Body of pancreas (tissue), 4 donors: ENCODE data around the gene TNP2. TPM values are rescaled to one million over a fixed set of nuclear protein-coding genes. Genes with fewer than 3 reads are reported as not detected.

Experiments used
- ATAC-seq: fragments of 150-250 bp; one replicate; pipeline ENCODE4 v1.9.1; 2016
- DNase-seq, 4 donors: peaks; one replicate each; pipeline ENCODE4 v3.0.0-alpha.2; 2019
- H3K27ac ChIP-seq, 4 donors: fragments of 200-600 bp; sonication (generic); 1 replicate in 3 of 4; 2 replicates in 1 of 4; pipeline versions ENCODE4 v1.5.1 to v1.6.1; 2016 to 2019; ENCODE audit warnings: mild to moderate bottlenecking in 1 of 4, mixed read lengths in 1 of 4, moderate library complexity in 1 of 4
- H3K27me3 ChIP-seq, 2 donors: fragments of 200-600 bp; sonication (generic); one replicate each; pipeline ENCODE4 v1.6.0; 2016; ENCODE audit warnings: mild to moderate bottlenecking in 1 of 2
- H3K36me3 ChIP-seq, 2 donors: fragments of 200-600 bp; sonication (generic); replicated peaks in 1 of 2; 2 replicates each; pipeline ENCODE4 v1.5.1; 2016; ENCODE audit warnings: low read depth in 2 of 2; ENCODE audit not compliant: insufficient read depth in 1 of 2
- H3K4me1 ChIP-seq: fragments of 200-600 bp; sonication (generic); one replicate; pipeline ENCODE4 v1.6.0; 2016
- H3K4me3 ChIP-seq, 2 donors: fragments of 200-600 bp; sonication (generic); 1 replicate in 1 of 2; 2 replicates in 1 of 2; pipeline ENCODE4 v1.5.1; 2016 to 2019
- H3K9me3 ChIP-seq, 3 donors: fragments of 200-600 bp; sonication (generic); 1 replicate in 2 of 3; 2 replicates in 1 of 3; pipeline ENCODE4 v1.5.1; 2016
- CTCF ChIP-seq, 7 experiments: fragments of 450-650 bp in 4 of 7; fragments of 200-600 bp in 3 of 7; sonication (generic) in 3 of 7; IDR thresholded peaks; one replicate each; pipeline ENCODE4 v1.5.1; 2016 to 2019; ENCODE audit warnings: antibody characterized with exemption in 7 of 7
- POLR2A ChIP-seq, 3 donors: fragments of 450-650 bp; IDR thresholded peaks; one replicate each; pipeline ENCODE4 v1.6.1; 2016; ENCODE audit warnings: antibody characterized with exemption in 3 of 3, mild to moderate bottlenecking in 2 of 3
- WGBS, 2 donors: methylation state at CpG; one replicate each; pipeline ENCODE4 v1.1.5; 2017; 5-methylcytosine and 5-hydroxymethylcytosine counted together
- intact Hi-C: fragments of 100-400 bp; cut with DNase I; formaldehyde crosslinking; loops from one replicate; pipeline ENCODE4 v1.15.1; 2023
- total RNA-seq, 2 donors: library from RNA; depleted of rRNA; stranded (reverse); fragments of >200 nt; gene quantifications; one replicate each; pipeline ENCODE4 v1.1.0, GENCODE V29; 2016

TNP2 gene
- total RNA-seq, 2 donors from 2014 or later: not detected

- WGBS, 2 donors: 10 to 13% methylated on average over 12 to 19 of the region's 19 CpGs
- Histone ChIP-seq H3K27ac (peak overlapping the region; percentile 45 to 78 (median 68)), H3K9me3 (no peaks in the 10 kb centered on the region), H3K4me1 (peaks cover 22% of the 10 kb centered on the region), H3K27me3 (no peaks in the 10 kb centered on the region), H3K36me3 (no peaks in the 10 kb centered on the region), H3K4me3 (no peak overlapping the region)
- intact Hi-C loops: no loop called here
- ATAC-seq (peak; percentile 88), DNase-seq (peak; percentile 71 to 90 (median 88))
- TF ChIP-seq POLR2A (IDR thresholded peaks at IDR 0.05) (peak in 2 of 3 donors; percentile 22 to 40), CTCF (IDR thresholded peaks at IDR 0.05) (peak in 3 of 7 experiments; percentile 33 to 44 (median 40))
These were observed 28.5 kb upstream of the TNP2 start for GRCh38 chr16:11297492-11298142.

- peak overlapping the region; percentile 45 to 78 (median 68) for H3K27ac ChIP-seq
- TF ChIP-seq POLR2A (IDR thresholded peaks at IDR 0.05) (no peak), CTCF (IDR thresholded peaks at IDR 0.05) (no peak)
- peaks cover 22% of the 10 kb centered on the region for H3K4me1 ChIP-seq
- H3K9me3 ChIP-seq: no peaks in the 10 kb centered on the region
- 13 to 29% methylated on average over 6 to 10 of the region's 10 CpGs for WGBS, 2 donors
- intact Hi-C loops: no loop called here
- H3K27me3 ChIP-seq: no peaks in the 10 kb centered on the region
- H3K36me3 ChIP-seq: no peaks in the 10 kb centered on the region
- ATAC-seq (peak; percentile 56), DNase-seq (peak; percentile 22 to 67 (median 49))
- H3K4me3 ChIP-seq: no peak overlapping the region
These were observed 27.8 kb upstream of the TNP2 start for GRCh38 chr16:11296706-11297491.

- TF ChIP-seq CTCF (IDR thresholded peaks at IDR 0.05) (no peak), POLR2A (IDR thresholded peaks at IDR 0.05) (no peak)
- no peaks in the 10 kb centered on the region for H3K9me3 ChIP-seq
- no peak for ATAC-seq
- H3K4me1 ChIP-seq: peaks cover 22% of the 10 kb centered on the region
- no peaks in the 10 kb centered on the region for H3K36me3 ChIP-seq
- no peak for DNase-seq
- H3K27me3 ChIP-seq: no peaks in the 10 kb centered on the region
- H3K27ac ChIP-seq: peak overlapping the region in 2 of 4 donors; percentile 74 to 78
- H3K4me3 ChIP-seq: no peak overlapping the region
- intact Hi-C loops: no loop called here
- 75 to 77% methylated on average over 3 of the region's 3 CpGs for WGBS, 2 donors
These were observed 27.2 kb upstream of the TNP2 start for GRCh38 chr16:11296351-11296705.

- intact Hi-C loops: no loop called here
- no peaks in the 10 kb centered on the region for H3K27me3 ChIP-seq
- no peaks in the 10 kb centered on the region for H3K36me3 ChIP-seq
- ATAC-seq: no peak
- no peak overlapping the region for H3K4me3 ChIP-seq
- peaks cover 22% of the 10 kb centered on the region for H3K4me1 ChIP-seq
- 91 to 93% methylated on average over 4 of the region's 4 CpGs for WGBS, 2 donors
- H3K9me3 ChIP-seq: no peaks in the 10 kb centered on the region
- TF ChIP-seq POLR2A (IDR thresholded peaks at IDR 0.05) (no peak), CTCF (IDR thresholded peaks at IDR 0.05) (no peak)
- no peak for DNase-seq
- H3K27ac ChIP-seq: peak overlapping the region in 1 of 4 donors; percentile 74
These were observed 26.5 kb upstream of the TNP2 start for GRCh38 chr16:11295672-11296071.
